WTC11 (cell line): Measurements from ENCODE around the gene PMM1. TPM values are rescaled to one million over a fixed set of nuclear protein-coding genes. Genes with fewer than 3 reads are reported as not detected.

Experiments used
- ATAC-seq: fragments of 200-7000 bp; cut with Tn5 transposase; 2 replicates; pipeline ENCODE4 v1.10.0; 2021; ENCODE audit warnings: mild to moderate bottlenecking, moderate library complexity
- CTCF ChIA-PET: fragments of 300-600 bp; sonication (Branson Sonifier 250); formaldehyde crosslinking; loops from one replicate; lab custom pipeline; 2021; ENCODE audit warnings: antibody characterized with exemption; lab: Charles Lee
- POLR2A ChIA-PET: fragments of 350-600 bp; sonication (Branson Sonifier 250); formaldehyde crosslinking; loops from one replicate; lab custom pipeline; 2021; ENCODE audit warnings: antibody characterized with exemption; lab: Charles Lee
- DNase-seq: peaks from one replicate; pipeline ENCODE4 v3.0.0; 2021; ENCODE audit warnings: low spot score
- H3K27ac Mint-ChIP-seq: 2 replicates; pipeline ENCODE4 v1.8.0; 2021; ENCODE audit warnings: mixed read lengths
- H3K27me3 Mint-ChIP-seq: 2 replicates; pipeline ENCODE4 v1.8.0; 2021; ENCODE audit warnings: low read depth, mild to moderate bottlenecking, moderate library complexity, mixed read lengths
- H3K36me3 Mint-ChIP-seq: 2 replicates; pipeline ENCODE4 v1.8.0; 2021; ENCODE audit warnings: mixed read lengths
- H3K4me1 Mint-ChIP-seq: 2 replicates; pipeline ENCODE4 v1.8.0; 2022; ENCODE audit warnings: mixed read lengths
- H3K4me3 Mint-ChIP-seq: 2 replicates; pipeline ENCODE4 v1.8.0; 2021; ENCODE audit warnings: mild to moderate bottlenecking, moderate library complexity, mixed read lengths
- H3K9me3 Mint-ChIP-seq: 2 replicates; pipeline ENCODE4 v1.8.0; 2021; ENCODE audit warnings: mixed read lengths
- CREB1 ChIP-seq: sonication (generic); formaldehyde crosslinking; IDR thresholded peaks from 2 replicates; pipeline ENCODE4 v1.8.0; 2023; ENCODE audit warnings: mild to moderate bottlenecking, missing genetic modification reagents
- FOXK1 ChIP-seq: sonication (generic); formaldehyde crosslinking; IDR thresholded peaks from 2 replicates; pipeline ENCODE4 v1.8.0; 2022; ENCODE audit warnings: mild to moderate bottlenecking, moderate library complexity, missing genetic modification reagents
- HMGA2 ChIP-seq: fragments of 250-450 bp; sonication (Bioruptor Pico); IDR thresholded peaks from 2 replicates; pipeline ENCODE4 v1.4.0; 2021; ENCODE audit warnings: mild to moderate bottlenecking, moderate library complexity
- IRF2 ChIP-seq: sonication (generic); formaldehyde crosslinking; IDR thresholded peaks from 2 replicates; pipeline ENCODE4 v1.8.0; 2022; ENCODE audit warnings: low read depth, missing genetic modification reagents, borderline replicate concordance
- KAT7 ChIP-seq: sonication (generic); formaldehyde crosslinking; IDR thresholded peaks from 2 replicates; pipeline ENCODE4 v1.8.1; 2023; ENCODE audit warnings: missing genetic modification reagents, mild to moderate bottlenecking, borderline replicate concordance
- MYBL2 ChIP-seq: sonication (generic); formaldehyde crosslinking; IDR thresholded peaks from 2 replicates; pipeline ENCODE4 v1.8.1; 2023; ENCODE audit warnings: mild to moderate bottlenecking, moderate library complexity, missing genetic modification reagents
- NFE2L1 ChIP-seq: sonication (generic); formaldehyde crosslinking; IDR thresholded peaks from 2 replicates; pipeline ENCODE4 v1.8.1; 2023; ENCODE audit warnings: missing genetic modification reagents
- NFYB ChIP-seq: sonication (generic); formaldehyde crosslinking; conservative IDR thresholded peaks from 2 replicates; pipeline ENCODE4 v1.8.0; 2022; ENCODE audit warnings: low read depth, missing genetic modification reagents
- RORB ChIP-seq: fragments of 250-450 bp; sonication (Bioruptor Pico); IDR thresholded peaks from 2 replicates; pipeline ENCODE4 v1.9.0; 2021; ENCODE audit warnings: mild to moderate bottlenecking
- ZNF219 ChIP-seq: sonication (generic); formaldehyde crosslinking; IDR thresholded peaks from 2 replicates; pipeline ENCODE4 v1.8.0; 2023; ENCODE audit warnings: missing genetic modification reagents, mild to moderate bottlenecking, borderline replicate concordance
- ZNF671 ChIP-seq: fragments of 250-450 bp; sonication (Bioruptor Pico); IDR thresholded peaks from 2 replicates; pipeline ENCODE4 v1.8.0; 2021; ENCODE audit warnings: mild to moderate bottlenecking
- total RNA-seq: library from RNA; stranded (reverse); gene quantifications from 3 replicates; pipeline ENCODE4 v1.2.3, GENCODE V29; 2021
- TF ChIP-seq, protein P1 (sequence below): sonication (generic); formaldehyde crosslinking; IDR thresholded peaks from 2 replicates; pipeline ENCODE4 v1.8.0; 2022; ENCODE audit warnings: missing genetic modification reagents
- TF ChIP-seq, protein P2 (sequence below): sonication (generic); formaldehyde crosslinking; conservative IDR thresholded peaks from 2 replicates; pipeline ENCODE4 v1.8.1; 2022; ENCODE audit warnings: mild to moderate bottlenecking, missing genetic modification reagents
- TF ChIP-seq, protein P3 (sequence below): sonication (generic); formaldehyde crosslinking; IDR thresholded peaks from 2 replicates; pipeline ENCODE4 v1.8.0; 2022; ENCODE audit warnings: mild to moderate bottlenecking, missing genetic modification reagents
- TF ChIP-seq, protein P4 (sequence below): sonication (generic); formaldehyde crosslinking; IDR thresholded peaks from 2 replicates; pipeline ENCODE4 v1.8.0; 2022; ENCODE audit warnings: mild to moderate bottlenecking, missing genetic modification reagents
- TF ChIP-seq, protein P5 (sequence below): fragments of 250-450 bp; sonication (Bioruptor Pico); IDR thresholded peaks from 2 replicates; pipeline ENCODE4 v1.9.0; 2021; ENCODE audit warnings: mild to moderate bottlenecking

The PMM1 gene
- total RNA-seq, 1 experiment from 2014 or later = 15.7 TPM

DNA sequence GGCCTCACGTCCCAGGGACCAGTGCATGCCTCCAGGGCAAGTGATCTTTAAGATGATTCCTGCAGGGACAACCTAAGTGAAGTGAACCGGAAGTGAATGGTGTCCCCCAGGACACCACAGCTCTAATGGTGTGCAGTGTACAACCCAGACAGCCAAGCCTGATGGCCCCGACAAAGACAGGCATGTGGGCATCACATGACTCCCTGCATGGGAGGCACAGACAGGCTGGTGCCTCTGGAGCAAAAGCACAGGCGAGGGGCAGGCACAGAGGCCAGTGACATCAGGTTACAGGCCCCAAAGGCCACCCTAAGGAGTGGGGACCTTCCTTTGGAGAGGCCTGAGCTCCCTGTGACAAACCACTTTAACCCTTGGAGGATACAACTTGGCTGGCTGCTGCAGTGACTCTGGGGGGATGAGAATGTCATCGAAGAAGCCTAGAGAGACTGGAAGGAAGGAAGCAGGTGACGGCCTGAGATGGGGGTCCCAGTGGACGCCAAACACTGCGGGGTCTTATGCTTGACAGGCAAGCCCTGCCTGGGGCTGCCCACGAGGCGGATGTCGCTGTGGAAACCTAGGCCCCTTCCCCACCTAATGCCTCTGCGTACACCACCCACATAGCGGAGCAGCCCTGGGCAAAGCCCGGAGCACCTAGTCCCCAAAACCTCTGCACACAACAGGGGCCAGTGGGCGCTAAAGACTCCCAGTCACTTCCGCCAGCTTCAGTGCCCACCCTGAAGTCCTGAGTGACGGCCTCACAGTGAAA is 57.7 kb downstream of the PMM1 start (continued):
- TF ChIP-seq, protein P1, sequence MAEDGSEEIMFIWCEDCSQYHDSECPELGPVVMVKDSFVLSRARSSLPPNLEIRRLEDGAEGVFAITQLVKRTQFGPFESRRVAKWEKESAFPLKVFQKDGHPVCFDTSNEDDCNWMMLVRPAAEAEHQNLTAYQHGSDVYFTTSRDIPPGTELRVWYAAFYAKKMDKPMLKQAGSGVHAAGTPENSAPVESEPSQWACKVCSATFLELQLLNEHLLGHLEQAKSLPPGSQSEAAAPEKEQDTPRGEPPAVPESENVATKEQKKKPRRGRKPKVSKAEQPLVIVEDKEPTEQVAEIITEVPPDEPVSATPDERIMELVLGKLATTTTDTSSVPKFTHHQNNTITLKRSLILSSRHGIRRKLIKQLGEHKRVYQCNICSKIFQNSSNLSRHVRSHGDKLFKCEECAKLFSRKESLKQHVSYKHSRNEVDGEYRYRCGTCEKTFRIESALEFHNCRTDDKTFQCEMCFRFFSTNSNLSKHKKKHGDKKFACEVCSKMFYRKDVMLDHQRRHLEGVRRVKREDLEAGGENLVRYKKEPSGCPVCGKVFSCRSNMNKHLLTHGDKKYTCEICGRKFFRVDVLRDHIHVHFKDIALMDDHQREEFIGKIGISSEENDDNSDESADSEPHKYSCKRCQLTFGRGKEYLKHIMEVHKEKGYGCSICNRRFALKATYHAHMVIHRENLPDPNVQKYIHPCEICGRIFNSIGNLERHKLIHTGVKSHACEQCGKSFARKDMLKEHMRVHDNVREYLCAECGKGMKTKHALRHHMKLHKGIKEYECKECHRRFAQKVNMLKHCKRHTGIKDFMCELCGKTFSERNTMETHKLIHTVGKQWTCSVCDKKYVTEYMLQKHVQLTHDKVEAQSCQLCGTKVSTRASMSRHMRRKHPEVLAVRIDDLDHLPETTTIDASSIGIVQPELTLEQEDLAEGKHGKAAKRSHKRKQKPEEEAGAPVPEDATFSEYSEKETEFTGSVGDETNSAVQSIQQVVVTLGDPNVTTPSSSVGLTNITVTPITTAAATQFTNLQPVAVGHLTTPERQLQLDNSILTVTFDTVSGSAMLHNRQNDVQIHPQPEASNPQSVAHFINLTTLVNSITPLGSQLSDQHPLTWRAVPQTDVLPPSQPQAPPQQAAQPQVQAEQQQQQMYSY = no peak

DNA sequence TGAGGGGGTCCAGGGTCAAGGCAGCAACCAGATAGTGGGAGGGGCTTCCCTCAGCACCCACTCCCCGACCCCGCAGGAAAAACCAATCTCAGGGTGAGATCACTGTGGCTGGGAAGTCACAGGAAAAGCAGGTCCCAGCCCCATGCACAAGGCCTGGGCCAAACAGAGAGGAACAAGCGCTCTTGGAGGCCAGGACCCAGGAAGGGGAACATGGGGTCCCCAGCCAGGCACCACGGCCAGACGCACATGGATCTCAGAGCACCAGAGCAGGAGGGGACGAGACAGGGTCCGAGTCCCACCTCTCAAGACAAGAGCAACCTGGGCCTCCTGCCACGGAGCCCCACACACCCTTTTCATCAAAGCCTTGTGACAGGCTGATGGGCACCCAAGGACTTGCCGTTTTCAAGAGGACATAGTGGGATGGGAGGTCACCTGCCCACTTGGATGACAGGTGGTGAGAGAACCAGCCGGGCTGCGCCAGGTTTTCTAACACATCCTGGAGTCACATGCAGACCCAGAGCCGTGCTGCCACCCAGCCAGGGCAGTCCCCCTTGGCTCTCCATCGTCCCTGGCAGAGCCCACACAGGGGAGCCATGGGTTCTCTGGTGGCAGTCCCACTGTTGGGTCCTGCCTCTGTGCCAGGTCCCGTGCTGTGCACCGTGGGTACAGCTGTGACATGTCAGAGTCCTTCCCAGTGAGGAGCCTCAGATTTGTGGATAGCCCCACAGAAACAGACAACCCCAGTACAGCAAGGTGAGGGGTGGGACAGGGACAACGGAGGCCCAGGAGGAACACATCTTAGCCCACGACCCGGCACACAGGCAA is 58.5 kb downstream of the PMM1 start:
- no peak overlapping the region for H3K4me3 Mint-ChIP-seq
- ATAC-seq = no peak
- H3K4me1 Mint-ChIP-seq = peaks cover 4% of the 10 kb centered on the region
- no peak for DNase-seq
- H3K36me3 Mint-ChIP-seq = peaks cover 28% of the 10 kb centered on the region
- H3K27me3 Mint-ChIP-seq = no peaks in the 10 kb centered on the region
- TF ChIP-seq NFE2L1 (CRISPR knock-in tag) (no peak), KAT7 (0 out of 2 replicates have a peak, but pooled peaks have one; percentile 49), ZNF671 (CRISPR knock-in tag) (no peak), FOXK1 (CRISPR knock-in tag) (no peak), CREB1 (CRISPR knock-in tag) (no peak), RORB (CRISPR knock-in tag) (no peak)
- TF ChIP-seq, protein P2, sequence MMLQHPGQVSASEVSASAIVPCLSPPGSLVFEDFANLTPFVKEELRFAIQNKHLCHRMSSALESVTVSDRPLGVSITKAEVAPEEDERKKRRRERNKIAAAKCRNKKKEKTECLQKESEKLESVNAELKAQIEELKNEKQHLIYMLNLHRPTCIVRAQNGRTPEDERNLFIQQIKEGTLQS (CRISPR knock-in tag) = no peak
- TF ChIP-seq, protein P3, sequence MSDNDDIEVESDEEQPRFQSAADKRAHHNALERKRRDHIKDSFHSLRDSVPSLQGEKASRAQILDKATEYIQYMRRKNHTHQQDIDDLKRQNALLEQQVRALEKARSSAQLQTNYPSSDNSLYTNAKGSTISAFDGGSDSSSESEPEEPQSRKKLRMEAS (CRISPR knock-in tag) = no peak
- TF ChIP-seq, all 79 proteins: peak for 1
- peak overlapping the region; percentile 68; the same call in 1 of the 2 replicates for H3K27ac Mint-ChIP-seq
- ChIA-PET CTCF (no interaction called here), POLR2A (interaction anchor here (0.5 kb wide), 1 partner anchor 132 kb away, joined by 6 read pairs; no protein-coding TSS in a partner anchor)
- H3K9me3 Mint-ChIP-seq = no peaks in the 10 kb centered on the region

DNA sequence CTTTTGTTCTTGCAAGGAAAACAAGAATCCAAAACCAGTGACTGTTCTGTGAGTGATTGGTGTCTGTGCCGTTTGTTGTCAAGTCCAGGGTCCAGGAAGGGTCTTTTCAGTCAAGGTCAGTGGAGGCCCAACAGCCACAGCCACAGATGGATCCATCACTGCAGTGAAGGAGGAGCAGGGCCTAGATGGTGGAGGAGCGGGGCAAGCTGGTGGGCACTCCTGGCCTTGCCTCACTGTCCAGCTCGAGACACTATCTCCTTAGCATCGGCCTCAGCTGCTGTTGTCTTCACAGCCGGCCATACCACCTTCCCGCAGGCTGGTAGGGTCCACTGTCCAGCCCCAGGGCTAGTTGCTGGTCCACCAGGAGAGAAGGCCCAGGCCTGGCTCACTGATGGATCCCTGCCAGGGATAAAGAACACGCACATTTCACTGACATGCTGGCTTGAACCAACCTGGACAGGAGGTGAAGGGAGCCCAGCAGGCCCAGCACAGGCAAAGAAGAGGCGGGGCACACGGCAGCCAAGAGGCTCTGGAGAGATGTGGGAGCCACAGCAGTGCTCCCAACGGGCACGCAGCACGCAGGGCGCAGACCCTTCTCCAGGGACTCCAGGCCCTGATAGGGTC is 60.6 kb downstream of the PMM1 start:
- Mint-ChIP-seq H3K4me3 (no peak overlapping the region), H3K9me3 (no peaks in the 10 kb centered on the region), H3K4me1 (peaks cover 4% of the 10 kb centered on the region), H3K36me3 (peaks cover 27% of the 10 kb centered on the region), H3K27me3 (no peaks in the 10 kb centered on the region), H3K27ac (peak overlapping the region; percentile 27)
- POLR2A ChIA-PET = no interaction called here
- CTCF ChIA-PET = interaction anchor here (0.7 to 2.8 kb wide), 2 partner anchors 68 to 125 kb away, joined by 4 to 21 read pairs; no protein-coding TSS in a partner anchor
- DNase-seq (no peak), ATAC-seq (no peak)
- TF ChIP-seq, protein P4, sequence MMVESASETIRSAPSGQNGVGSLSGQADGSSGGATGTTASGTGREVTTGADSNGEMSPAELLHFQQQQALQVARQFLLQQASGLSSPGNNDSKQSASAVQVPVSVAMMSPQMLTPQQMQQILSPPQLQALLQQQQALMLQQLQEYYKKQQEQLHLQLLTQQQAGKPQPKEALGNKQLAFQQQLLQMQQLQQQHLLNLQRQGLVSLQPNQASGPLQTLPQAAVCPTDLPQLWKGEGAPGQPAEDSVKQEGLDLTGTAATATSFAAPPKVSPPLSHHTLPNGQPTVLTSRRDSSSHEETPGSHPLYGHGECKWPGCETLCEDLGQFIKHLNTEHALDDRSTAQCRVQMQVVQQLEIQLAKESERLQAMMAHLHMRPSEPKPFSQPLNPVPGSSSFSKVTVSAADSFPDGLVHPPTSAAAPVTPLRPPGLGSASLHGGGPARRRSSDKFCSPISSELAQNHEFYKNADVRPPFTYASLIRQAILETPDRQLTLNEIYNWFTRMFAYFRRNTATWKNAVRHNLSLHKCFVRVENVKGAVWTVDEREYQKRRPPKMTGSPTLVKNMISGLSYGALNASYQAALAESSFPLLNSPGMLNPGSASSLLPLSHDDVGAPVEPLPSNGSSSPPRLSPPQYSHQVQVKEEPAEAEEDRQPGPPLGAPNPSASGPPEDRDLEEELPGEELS = no peak
- TF ChIP-seq ZNF219 (no peak), HMGA2 (CRISPR knock-in tag) (no peak), IRF2 (CRISPR knock-in tag) (no peak), NFYB (CRISPR knock-in tag) (no peak), MYBL2 (CRISPR knock-in tag) (no peak), CREB1 (CRISPR knock-in tag) (no peak)
- TF ChIP-seq, protein P5, sequence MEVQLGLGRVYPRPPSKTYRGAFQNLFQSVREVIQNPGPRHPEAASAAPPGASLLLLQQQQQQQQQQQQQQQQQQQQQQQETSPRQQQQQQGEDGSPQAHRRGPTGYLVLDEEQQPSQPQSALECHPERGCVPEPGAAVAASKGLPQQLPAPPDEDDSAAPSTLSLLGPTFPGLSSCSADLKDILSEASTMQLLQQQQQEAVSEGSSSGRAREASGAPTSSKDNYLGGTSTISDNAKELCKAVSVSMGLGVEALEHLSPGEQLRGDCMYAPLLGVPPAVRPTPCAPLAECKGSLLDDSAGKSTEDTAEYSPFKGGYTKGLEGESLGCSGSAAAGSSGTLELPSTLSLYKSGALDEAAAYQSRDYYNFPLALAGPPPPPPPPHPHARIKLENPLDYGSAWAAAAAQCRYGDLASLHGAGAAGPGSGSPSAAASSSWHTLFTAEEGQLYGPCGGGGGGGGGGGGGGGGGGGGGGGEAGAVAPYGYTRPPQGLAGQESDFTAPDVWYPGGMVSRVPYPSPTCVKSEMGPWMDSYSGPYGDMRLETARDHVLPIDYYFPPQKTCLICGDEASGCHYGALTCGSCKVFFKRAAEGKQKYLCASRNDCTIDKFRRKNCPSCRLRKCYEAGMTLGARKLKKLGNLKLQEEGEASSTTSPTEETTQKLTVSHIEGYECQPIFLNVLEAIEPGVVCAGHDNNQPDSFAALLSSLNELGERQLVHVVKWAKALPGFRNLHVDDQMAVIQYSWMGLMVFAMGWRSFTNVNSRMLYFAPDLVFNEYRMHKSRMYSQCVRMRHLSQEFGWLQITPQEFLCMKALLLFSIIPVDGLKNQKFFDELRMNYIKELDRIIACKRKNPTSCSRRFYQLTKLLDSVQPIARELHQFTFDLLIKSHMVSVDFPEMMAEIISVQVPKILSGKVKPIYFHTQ = no peak
